ENCODE data around the gene ALG9.
"Not testable (repeated sequence)": the region's sequence is repeated elsewhere in the genome, so short reads cannot be mapped to it uniquely, and the experiment has no call there.

ALG9 gene

GRCh38 chr11:111870886-111871692 is at the start of gene ALG9:
TSS of gene ALG9 (minus strand) at chr11:111871581. CDS start at chr11:111871482, 99 bp downstream.
- peak; percentile 88 to 90 for DNase-seq (ENCODE audit: low read depth in 2 of 2)

- no peak for DNase-seq (ENCODE audit: low read depth in 2 of 2)
Measured at GRCh38 chr11:111920908-111921307, 49.5 kb upstream of the ALG9 start.

- DNase-seq (ENCODE audit: low read depth in 2 of 2): no peak
Measured at GRCh38 chr11:111918390-111919256, 47.2 kb upstream of the ALG9 start, which contains the start of gene C11orf52. TSS of gene C11orf52 (plus strand) at chr11:111918913. CDS start at chr11:111918973, 60 bp downstream.

GRCh38 chr11:111917788-111918187 is 46.4 kb upstream of the ALG9 start:
- DNase-seq (ENCODE audit: low read depth in 2 of 2): no peak

GRCh38 chr11:111917312-111917711 is 45.9 kb upstream of the ALG9 start:
- DNase-seq (ENCODE audit: low read depth in 2 of 2): no peak

- no peak for DNase-seq (ENCODE audit: low read depth in 2 of 2)
Measured at GRCh38 chr11:111916768-111917167, 45.4 kb upstream of the ALG9 start.

GRCh38 chr11:111913997-111914396 is 42.6 kb upstream of the ALG9 start:
- DNase-seq (ENCODE audit: low read depth in 2 of 2): no peak

GRCh38 chr11:111913031-111913861 is 41.9 kb upstream of the ALG9 start:
- DNase-seq (ENCODE audit: low read depth in 2 of 2): no peak

- no peak for DNase-seq (ENCODE audit: low read depth in 2 of 2)
Measured at GRCh38 chr11:111912535-111912934, 41.2 kb upstream of the ALG9 start, which contains the start of gene HSPB2. TSS of gene HSPB2 (plus strand) at chr11:111912734. CDS start at chr11:111912830, 96 bp downstream.

- DNase-seq (ENCODE audit: low read depth in 2 of 2): no peak
Measured at GRCh38 chr11:111911563-111912401, 40.4 kb upstream of the ALG9 start, which contains the start of gene CRYAB. TSS of gene CRYAB (minus strand) at chr11:111911770. CDS start at chr11:111911724, 46 bp downstream.

GRCh38 chr11:111910676-111911562 is 39.5 kb upstream of the ALG9 start:
- DNase-seq (ENCODE audit: low read depth in 2 of 2): no peak

- DNase-seq (ENCODE audit: low read depth in 2 of 2): no peak
Measured at GRCh38 chr11:111909378-111909777, 38.0 kb upstream of the ALG9 start.

- DNase-seq (ENCODE audit: low read depth in 2 of 2): no peak
Measured at GRCh38 chr11:111908639-111909305, 37.4 kb upstream of the ALG9 start.

- no peak for DNase-seq (ENCODE audit: low read depth in 2 of 2)
Measured at GRCh38 chr11:111906680-111907079, 35.3 kb upstream of the ALG9 start.

- no peak for DNase-seq (ENCODE audit: low read depth in 2 of 2)
Measured at GRCh38 chr11:111905411-111905810, 34.0 kb upstream of the ALG9 start.

GRCh38 chr11:111886844-111887243 is 15.5 kb upstream of the ALG9 start:
- no peak for DNase-seq (ENCODE audit: low read depth in 2 of 2)

- no peak for DNase-seq (ENCODE audit: low read depth in 2 of 2)
Measured at GRCh38 chr11:111886032-111886431, 14.7 kb upstream of the ALG9 start.

GRCh38 chr11:111885053-111885452 is 13.7 kb upstream of the ALG9 start:
- DNase-seq (ENCODE audit: low read depth in 2 of 2): not testable (repeated sequence)

GRCh38 chr11:111882202-111882601 is 10.8 kb upstream of the ALG9 start:
- no peak for DNase-seq (ENCODE audit: low read depth in 2 of 2)
